Neutrophil (primary cell): ENCODE measurements around the gene PVALEF.

Source experiments
- H3K27ac ChIP-seq: fragments of 200-600 bp; sonication (generic); 2 replicates; pipeline ENCODE4 v1.5.1; 2016; ENCODE audit warnings: mild to moderate bottlenecking, moderate library complexity
- H3K27me3 ChIP-seq: fragments of 200-600 bp; sonication (generic); 2 replicates; pipeline ENCODE4 v1.6.0; 2016; ENCODE audit warnings: mild to moderate bottlenecking
- H3K36me3 ChIP-seq: fragments of 200-600 bp; sonication (generic); 2 replicates; pipeline ENCODE4 v1.5.1; 2017
- H3K4me1 ChIP-seq, 2 experiments: fragments of 200-600 bp in 1 of 2; sonication (generic) in 1 of 2; 1 replicate in 1 of 2; 2 replicates in 1 of 2; pipeline versions ENCODE4 v1.5.1 to v1.6.1; 2013 to 2016; ENCODE audit warnings: low read depth in 1 of 2, low read length in 1 of 2, mild to moderate bottlenecking in 1 of 2, moderate library complexity in 1 of 2; ENCODE audit not compliant: control insufficient read depth in 1 of 2, insufficient read depth in 1 of 2
- H3K4me3 ChIP-seq, 2 experiments: fragments of 200-600 bp in 1 of 2; sonication (generic) in 1 of 2; 1 replicate in 1 of 2; 2 replicates in 1 of 2; pipeline ENCODE4 v1.5.1; 2013 to 2016; ENCODE audit warnings: low read depth in 1 of 2, low read length in 1 of 2, mild to moderate bottlenecking in 1 of 2, moderate library complexity in 1 of 2
- H3K9me3 ChIP-seq: fragments of 200-600 bp; sonication (generic); 2 replicates; pipeline ENCODE4 v1.5.1; 2016
- TF ChIP-seq, protein P1 (sequence below): fragments of 200-600 bp; sonication (generic); IDR thresholded peaks from 2 replicates; pipeline ENCODE4 v1.5.1; 2016; ENCODE audit warnings: antibody characterized with exemption

Gene PVALEF

DNA sequence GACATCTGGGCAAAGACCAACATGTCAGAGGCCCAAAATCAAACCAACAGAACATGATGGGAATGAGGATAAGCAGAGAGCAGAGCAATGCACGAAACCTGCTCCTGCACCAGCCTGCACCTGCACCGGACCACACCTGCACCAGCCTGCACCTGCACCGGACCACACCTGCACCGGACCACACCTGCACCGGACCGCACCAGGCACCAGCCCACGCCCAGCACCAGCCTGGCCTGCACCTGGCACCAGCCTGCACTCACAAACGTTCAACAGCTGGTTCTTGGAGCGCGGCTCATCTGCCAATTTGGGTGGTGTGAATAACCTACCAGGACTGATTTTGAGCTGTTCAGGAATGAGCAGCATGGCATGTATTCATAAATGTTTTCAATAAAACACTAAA is 39.3 kb downstream of the PVALEF start:
- Histone ChIP-seq H3K9me3 (no peaks in the 10 kb centered on the region), H3K4me1 (peaks cover 0 to 3% of the 10 kb centered on the region in 2 experiments), H3K36me3 (peaks cover 6% of the 10 kb centered on the region), H3K4me3 (no peak overlapping the region), H3K27ac (no peak overlapping the region), H3K27me3 (no peaks in the 10 kb centered on the region)
- TF ChIP-seq, protein P1, sequence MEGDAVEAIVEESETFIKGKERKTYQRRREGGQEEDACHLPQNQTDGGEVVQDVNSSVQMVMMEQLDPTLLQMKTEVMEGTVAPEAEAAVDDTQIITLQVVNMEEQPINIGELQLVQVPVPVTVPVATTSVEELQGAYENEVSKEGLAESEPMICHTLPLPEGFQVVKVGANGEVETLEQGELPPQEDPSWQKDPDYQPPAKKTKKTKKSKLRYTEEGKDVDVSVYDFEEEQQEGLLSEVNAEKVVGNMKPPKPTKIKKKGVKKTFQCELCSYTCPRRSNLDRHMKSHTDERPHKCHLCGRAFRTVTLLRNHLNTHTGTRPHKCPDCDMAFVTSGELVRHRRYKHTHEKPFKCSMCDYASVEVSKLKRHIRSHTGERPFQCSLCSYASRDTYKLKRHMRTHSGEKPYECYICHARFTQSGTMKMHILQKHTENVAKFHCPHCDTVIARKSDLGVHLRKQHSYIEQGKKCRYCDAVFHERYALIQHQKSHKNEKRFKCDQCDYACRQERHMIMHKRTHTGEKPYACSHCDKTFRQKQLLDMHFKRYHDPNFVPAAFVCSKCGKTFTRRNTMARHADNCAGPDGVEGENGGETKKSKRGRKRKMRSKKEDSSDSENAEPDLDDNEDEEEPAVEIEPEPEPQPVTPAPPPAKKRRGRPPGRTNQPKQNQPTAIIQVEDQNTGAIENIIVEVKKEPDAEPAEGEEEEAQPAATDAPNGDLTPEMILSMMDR: no peak

DNA sequence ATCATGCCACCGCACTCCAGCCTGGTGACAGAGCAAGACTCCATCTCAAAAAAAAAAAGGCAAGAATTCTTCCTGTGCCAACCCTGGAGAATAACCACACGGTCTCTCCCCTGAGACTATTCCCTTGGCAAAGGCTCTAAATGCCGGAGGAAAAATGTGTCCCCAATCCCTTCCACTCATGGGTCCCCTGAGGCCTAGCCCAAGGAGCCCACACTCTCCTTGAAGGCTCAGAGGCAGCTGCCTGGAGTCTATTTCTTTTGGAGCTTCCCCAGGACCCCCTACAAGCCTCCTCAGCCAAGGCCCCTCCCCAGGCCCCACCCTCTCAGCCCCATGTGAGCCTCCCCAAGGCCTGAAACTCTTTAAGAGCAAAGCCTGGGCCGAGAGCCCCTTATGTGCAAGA is 40.9 kb downstream of the PVALEF start:
- Histone ChIP-seq H3K27ac (no peak overlapping the region), H3K4me1 (no peaks in the 10 kb centered on the region), H3K4me3 (no peak overlapping the region), H3K9me3 (no peaks in the 10 kb centered on the region), H3K36me3 (peaks cover 6% of the 10 kb centered on the region), H3K27me3 (no peaks in the 10 kb centered on the region)
- TF ChIP-seq, protein P1: no peak

DNA sequence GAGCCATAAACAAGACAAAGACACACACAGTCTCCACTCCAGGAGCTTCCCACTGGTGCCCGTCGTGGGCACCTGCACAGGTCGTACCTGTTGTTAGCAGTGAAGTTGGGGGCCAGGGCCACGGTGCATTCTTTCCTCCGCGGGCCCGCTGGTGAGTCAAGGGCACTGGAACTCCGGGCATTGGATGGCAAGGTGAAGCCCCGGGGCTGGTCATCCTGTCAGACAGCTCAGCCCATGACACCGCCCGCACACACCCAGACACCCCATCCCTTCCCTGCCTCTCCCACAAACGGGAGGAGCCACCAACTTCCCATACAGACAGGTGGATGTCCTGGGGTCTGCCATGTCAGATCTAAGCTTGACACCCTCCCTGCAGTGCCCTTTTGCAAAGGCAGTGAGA is 41.4 kb downstream of the PVALEF start:
- no peak overlapping the region for H3K4me3 ChIP-seq
- TF ChIP-seq, protein P1: no peak
- no peaks in the 10 kb centered on the region for H3K9me3 ChIP-seq
- H3K27me3 ChIP-seq: no peaks in the 10 kb centered on the region
- H3K36me3 ChIP-seq: peaks cover 6% of the 10 kb centered on the region
- no peak overlapping the region for H3K27ac ChIP-seq
- H3K4me1 ChIP-seq: no peaks in the 10 kb centered on the region

DNA sequence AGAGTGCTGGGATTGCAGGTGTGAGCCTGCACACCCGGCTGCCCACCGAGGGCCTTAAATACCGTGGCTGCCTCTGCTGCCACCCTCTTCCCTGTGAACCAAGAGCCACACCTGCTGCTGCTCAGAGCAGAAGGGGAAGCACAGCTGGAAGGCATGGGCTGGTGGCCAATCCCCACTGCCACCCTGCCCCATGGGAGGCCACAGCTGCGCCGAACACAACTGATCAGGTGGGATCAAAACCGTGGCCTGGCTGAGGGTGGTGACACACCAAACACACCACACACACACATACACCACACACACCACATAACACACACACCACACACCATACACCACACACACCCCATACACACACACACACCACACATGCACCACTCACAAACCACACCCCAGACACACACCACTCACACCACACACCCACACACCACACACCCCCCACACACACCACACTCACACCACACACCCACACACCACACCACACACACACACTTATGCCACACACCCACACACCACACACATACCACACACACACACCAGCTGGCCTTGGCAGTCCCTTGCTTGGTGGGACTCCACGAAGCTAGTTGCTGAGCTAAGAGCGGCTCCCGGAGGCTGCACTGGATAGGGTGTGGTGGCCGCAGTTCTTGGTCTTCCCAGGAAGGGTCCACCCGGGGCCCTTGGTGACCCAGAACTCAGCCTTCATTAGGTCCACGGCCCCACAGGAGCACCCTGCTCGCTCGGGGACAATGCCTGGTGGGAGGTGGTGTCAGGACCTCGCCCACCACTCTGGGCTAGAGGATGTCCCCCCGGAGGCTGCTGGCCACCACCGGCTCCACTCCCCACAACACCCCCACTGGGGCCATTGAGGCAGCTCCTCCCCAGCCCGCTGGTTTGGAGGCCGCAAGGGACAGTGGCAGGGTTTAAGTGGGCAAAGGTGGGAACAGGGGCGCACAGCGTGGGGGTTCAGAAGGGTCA is 42.6 kb downstream of the PVALEF start:
- H3K4me3 ChIP-seq: no peak overlapping the region
- no peaks in the 10 kb centered on the region for H3K27me3 ChIP-seq
- no peaks in the 10 kb centered on the region for H3K9me3 ChIP-seq
- no peaks in the 10 kb centered on the region for H3K4me1 ChIP-seq
- no peak overlapping the region for H3K27ac ChIP-seq
- TF ChIP-seq, protein P1: no peak
- peaks cover 6% of the 10 kb centered on the region for H3K36me3 ChIP-seq

DNA sequence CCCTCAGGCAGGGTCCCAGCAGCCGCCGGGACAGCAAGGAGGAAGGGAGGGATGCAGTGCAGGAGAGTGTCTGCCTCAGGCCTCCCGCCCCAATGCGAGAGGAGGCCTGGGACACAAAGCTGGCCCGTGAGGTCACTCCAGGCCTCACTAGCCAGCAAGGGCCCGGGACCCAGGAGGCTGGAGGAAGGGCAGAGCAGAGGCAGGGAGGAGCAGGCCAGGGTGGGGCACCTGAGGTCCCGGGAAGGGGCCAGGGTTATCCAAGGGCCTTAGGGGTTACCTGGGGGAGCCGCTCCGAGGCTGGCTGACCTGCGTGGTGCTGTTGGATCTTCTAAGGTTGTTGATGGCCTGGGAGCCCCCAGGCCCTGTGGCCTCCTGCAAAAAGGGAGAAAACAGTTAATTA is 43.3 kb downstream of the PVALEF start:
- TF ChIP-seq, protein P1: no peak

More for the DNA sequence above, 43.3 kb downstream of the PVALEF start:
- no peaks in the 10 kb centered on the region for H3K36me3 ChIP-seq
- no peaks in the 10 kb centered on the region for H3K27me3 ChIP-seq
- H3K4me3 ChIP-seq: no peak overlapping the region
- H3K4me1 ChIP-seq: no peaks in the 10 kb centered on the region
- H3K27ac ChIP-seq: no peak overlapping the region
- no peaks in the 10 kb centered on the region for H3K9me3 ChIP-seq
